DMS53 (cell line): ENCODE measurements around the gene NHS.

Source experiments
- DNase-seq: peaks from one replicate; lab custom pipeline; 2025; lab: John Stamatoyannopoulos, UW

The NHS gene

DNA sequence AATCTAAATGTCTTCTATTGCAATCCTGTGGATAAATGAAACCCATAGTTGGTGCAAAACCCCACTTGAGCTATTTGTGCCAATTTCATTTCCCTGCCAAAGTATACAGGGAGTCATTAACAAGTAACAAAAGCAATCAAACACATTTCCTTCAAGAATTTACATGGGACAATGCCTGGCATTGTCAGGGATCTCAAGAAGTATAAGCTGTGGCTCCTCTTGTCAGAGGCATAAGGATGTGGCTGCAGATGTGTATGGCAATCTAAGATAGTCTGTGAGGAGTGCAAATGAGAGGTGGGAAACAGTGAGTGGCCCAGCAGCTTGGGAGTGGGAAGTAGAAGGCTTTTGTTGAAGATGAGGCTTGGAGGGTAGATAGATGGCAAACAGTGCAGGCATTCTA lies 304.3 kb downstream of the NHS start:
- no peak for DNase-seq

DNA sequence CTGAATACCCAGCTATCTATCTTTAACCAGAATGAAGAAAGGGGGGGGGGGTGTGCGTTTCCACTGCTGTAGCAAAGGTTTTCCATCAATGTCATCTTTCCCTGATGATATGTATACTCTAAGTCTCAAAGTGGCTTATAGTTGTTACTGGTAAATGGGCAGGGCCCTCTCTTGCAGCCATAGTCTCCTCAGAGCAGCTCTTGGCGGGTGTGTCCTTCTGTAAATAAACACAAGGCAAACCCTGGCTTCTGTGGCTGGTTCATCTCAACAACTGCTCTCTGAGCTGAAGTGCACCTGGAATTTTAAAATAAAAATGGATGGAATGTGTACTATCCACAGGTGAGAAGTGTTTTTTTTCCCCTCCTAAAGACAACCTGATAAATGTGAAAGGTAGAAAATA lies 304.8 kb downstream of the NHS start:
- DNase-seq: peak; percentile 23

DNA sequence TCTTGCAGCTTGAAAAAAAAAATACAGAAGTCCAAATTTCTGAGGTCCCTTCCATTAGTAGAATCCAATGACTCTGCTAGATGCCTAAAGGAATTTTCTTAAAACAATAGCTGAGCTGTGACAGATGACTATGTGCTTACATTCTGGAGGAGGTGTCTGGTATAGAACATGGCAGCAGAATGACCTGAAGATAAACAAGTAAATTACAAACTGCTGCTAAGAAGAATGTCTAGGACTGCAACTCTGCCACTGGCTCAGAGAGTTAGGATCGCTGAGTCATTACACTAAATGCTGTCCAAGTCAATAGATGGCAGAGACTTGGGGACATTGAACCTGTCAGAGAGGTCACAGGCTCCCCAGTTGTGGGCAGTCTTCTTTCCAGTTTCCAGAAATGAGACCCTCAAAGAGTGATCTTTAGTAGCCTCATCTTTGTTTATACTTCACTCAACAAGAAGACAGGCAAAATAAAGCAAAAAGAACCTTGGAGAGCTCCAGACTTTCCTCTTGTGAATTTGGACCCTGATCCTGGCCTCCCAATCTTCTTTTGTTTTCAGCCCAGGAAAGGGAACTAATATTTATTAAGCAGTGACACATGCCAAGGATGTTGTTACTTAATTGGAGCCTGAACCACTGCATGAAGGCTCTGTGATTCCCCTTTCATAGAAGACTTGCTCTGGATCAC lies 305.9 kb downstream of the NHS start:
- peak; percentile 12 for DNase-seq

DNA sequence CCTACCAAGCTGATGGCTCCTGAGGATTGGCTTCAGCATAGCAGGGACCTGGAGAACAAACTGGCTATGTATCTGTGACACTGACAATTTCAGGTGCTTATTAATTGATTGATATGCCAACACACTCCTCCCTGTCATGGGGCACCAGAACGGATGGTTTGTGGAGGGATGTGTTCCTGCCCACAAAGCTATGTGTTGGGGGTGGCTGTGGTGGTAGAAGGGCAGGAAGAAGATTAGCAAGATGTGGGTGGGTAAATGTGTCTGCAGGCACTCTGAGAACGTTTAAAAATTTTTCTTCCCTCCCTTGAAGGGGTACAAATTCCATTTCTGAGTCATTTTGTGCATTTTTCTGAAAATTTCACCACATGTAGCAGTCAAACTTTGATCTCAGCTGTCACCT lies 307.3 kb downstream of the NHS start:
- no peak for DNase-seq

DNA sequence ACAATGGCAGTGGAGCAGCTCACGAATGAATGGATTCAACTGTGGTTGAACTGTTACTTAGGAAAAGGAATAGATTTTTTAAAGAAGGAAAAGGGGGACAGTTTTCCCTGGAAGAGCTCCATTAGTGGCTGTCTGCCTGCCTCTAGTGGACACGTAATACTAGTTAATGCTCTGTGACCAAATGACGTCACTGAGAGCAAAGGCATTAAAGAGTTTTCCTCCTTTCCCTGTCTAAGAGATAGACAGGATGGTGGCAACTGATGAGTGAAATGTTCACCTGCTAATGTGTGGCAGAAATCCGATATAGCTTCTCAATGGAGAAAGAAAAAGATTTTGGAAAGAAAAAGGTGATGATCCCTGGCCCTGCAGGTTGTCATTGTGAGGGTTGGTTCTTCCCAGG lies 310.0 kb downstream of the NHS start:
- DNase-seq: no peak

DNA sequence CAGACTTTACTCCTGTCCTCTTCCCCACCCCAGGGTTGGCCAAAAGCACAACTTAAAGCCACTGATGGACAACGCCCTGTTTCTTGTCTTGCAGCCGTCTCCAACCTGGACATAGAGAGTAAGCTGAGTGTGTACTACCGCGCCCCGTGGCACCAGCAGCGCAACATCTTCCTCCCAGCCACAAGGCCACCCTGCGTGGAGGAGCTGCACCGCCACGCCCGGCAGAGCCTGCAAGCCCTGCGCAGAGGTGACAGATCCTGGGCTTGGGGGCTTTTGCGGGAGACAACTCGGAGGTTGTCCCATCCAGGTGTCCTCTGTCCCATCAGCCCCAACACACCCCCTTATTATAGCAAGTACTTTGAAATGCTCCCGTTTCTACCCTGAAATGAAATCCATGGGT lies 312.6 kb downstream of the NHS start:
- no peak for DNase-seq

DNA sequence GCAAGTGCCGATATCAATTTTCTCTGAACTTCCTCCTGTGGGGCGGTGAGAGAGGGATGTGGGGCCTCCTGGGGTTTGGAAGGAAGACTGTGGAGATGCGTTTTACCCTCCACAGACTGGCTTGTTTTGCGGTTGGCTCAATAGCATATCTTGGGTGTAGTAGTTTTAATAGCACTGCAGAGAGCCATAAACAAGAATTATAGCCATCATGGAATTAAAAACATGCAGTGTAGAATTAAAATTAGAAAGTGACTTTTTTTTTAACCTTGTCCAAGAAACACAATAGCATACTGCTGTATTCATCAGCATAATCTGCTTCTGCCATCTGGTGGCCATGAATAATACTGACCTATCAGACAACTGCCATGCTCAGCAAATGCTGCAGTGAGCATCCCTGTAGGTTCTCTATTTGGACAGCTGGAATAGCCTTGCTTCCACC lies 315.0 kb downstream of the NHS start:
- peak; percentile 91 for DNase-seq

DNA sequence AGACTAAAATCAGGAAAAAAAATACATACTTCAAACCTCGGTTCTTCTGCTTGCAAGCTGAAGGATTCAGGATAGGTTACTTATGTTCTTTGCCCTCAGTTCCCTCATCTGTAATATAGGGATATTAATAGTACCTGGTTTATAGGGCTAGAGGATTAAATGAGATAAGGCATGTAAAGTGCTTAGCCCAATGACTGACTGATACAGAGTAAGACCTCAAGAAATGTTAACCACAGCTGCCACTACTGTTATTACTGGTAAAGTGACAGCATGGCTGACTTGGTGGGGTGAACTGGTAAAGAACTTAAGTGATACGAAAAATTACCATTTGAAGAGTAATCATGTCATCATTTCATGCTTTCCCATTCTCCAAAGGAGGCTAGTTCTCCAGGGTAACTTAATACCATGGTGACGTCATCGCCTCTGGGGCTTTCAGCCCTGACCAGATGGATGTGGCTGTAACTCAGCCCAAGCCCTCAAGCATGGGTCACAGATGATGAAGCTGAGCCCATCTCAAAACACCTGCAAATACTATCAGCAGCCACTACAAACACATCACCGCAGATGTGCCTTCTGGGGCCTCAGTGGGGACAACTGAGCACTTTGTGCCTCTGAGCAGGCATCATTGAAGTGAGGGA lies 317.8 kb downstream of the NHS start:
- peak; percentile 96 for DNase-seq

DNA sequence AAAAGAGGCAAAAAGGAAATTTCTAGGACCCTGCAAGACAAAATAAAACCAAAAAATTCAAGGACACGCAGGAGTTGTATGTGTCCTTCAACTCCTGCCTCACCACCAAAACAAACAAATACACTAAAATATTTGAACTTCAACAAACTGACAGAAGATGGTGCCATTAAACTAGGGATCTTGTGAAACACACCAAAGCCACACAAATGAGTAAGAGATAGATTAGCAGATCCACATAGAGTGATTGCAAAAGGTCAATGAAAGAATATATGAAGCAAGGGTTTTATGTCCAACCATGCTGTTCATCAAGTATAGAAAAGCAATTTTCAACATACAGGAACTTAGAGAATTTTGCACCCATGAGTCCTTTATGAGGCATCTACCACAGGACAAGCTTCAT lies 322.2 kb downstream of the NHS start:
- peak; percentile 30 for DNase-seq

DNA sequence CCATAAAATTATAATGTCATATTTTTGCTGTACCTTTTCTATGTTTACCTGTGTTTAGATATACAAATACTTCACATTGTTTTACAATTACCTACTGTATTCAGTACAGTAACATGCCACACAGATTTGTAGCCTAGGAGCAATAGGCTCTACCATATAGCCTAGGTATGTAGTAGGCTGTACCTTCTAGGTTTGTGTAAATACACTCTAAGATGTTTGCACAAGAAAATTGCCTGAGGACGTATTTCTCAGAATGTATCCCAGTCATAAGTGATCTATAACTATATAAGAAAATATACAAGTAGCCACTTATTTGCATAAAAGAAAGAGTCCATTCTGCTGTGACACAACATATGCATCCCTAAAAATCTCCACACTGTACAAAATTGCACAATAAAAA lies 326.0 kb downstream of the NHS start:
- no peak for DNase-seq

DNA sequence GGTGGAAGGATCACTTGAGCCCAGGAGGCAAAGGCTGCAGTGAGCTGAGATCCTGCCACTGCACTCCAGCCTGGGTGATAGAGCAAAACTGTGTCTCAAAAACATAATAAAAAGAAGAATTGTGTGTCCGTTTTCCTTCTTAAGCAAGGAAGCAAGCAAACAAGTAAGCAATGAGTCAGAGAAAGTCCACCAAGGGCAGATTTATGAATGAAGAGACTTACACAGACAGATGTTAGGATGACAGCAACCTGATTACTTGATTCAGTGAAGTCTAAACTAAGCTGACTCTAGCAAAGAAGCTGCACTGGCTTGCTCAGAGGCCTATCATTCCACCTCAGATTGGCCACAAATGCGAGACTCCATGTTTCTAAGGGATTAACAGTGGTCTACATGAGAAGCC lies 328.2 kb downstream of the NHS start:
- no peak for DNase-seq

DNA sequence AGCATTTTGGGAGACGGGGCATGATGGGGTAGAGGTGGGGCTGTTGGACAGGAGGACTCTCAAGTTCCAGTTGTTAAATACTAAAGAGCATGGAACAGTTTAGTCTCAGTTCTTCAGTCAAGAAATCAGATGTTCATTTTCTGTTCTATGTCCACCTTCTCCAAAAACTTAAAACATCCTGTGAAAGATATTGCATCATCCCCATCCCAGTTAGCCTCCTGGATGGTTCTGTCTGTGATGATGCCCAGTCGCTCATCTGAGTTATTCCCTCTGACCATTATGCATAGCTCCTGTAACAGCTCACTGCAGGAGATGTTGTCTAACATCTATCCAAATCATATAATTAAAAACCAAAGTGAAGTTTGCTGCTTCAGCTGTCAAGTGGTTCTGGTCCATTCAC lies 330.2 kb downstream of the NHS start:
- DNase-seq: no peak

DNA sequence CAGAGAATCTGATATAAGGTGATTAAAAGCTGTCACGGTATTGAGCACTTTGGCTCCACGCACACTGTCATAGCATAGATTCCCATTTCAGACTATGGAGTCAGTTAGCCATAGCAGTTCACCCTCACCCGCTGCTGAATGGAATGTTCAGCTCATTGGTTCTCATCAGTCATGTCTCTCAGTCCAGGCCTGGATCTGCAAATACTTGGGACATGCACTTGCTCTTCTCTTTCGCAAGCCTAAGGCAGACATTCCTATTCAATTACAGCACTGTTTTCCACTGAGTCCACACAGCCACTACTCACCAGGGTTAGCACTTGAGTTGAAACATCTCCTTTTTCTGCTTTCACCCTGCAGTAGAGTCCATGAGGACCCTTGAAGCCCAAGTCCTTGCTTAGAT lies 331.7 kb downstream of the NHS start:
- DNase-seq: no peak

DNA sequence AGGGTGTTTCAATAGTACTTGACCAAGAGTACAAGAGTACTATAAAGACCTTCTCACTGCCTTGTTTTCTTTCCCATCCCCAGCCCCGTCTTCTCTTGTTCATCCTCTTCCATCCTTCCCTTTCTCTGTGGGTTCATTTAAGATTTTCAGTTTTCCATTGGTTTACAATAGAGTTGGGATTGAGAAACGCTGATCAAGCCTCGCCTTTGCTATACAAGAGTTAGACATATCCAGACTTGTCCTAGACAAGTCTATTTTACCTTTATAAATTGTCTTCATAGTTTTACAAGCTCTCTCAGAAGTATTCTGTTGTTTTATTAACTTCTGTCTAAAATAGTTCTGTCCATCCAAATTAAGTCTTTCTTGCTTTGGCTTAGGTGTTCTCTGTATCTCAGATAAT lies 332.7 kb downstream of the NHS start:
- no peak for DNase-seq

DNA sequence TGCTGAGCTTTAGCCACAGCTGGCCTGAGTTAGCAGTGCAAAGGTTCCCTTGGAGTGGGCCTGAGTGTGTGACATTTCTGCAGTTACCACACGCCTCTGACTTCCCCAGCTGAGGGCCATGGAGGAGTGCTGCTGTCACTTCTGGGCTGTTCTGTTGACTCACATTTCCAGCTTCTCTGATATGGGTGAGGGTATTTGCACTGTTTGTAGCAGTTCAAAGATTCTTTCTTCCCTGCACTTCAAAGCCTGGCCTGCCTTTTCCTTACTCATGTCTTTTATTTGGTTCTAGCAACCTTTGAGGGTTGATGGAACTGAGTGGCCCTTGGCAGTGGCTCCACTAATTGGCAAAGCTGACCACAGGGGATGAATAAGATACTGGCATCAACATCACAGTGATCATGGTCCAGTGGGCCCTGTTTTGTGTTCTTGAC lies 335.9 kb downstream of the NHS start:
- no peak for DNase-seq

DNA sequence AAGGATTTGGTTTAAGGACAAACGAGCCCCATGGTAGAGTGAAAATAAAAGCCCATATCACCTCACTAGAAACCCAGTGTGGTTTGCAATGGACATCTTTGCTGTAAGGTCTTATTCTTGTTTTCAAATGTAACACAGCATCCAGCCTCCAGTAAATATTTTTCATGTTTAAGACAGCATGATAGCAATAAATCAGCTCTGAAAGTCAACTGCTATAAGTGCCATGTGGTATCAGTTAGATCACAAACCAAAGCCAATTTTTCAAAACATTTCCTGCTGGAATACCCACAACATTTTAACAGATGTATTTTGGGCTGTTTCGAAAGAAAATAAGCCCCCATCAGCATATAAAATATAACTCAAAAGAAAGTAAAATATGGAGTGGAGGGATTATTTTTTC lies 338.3 kb downstream of the NHS start:
- DNase-seq: no peak

DNA sequence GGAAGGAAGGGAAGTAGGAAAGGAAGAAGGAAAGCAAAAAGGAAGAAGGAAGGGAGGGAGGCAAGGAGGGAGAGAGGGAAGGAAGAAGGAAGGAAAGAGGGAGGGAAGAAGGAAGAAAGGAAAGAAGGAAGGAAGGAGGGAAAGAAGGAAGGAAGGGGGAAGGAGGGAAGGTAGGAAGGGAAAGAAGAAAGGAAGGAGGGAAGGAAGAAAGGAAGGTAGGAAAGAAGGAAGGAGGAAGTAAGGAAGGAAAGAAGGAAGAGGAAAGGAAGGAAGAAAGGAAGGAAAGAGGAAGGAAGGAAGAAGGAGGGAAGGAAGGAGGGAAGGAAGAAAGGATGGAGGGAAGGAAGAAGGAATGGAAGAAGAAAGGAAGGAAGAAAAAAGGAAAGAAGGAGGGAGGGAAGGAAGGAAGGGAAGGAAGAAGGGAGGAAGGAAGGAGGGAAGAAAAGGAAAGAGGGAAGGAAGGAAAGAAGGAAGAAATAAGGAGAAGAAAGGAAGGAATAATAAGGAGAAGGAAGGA lies 343.7 kb downstream of the NHS start:
- DNase-seq: no peak

DNA sequence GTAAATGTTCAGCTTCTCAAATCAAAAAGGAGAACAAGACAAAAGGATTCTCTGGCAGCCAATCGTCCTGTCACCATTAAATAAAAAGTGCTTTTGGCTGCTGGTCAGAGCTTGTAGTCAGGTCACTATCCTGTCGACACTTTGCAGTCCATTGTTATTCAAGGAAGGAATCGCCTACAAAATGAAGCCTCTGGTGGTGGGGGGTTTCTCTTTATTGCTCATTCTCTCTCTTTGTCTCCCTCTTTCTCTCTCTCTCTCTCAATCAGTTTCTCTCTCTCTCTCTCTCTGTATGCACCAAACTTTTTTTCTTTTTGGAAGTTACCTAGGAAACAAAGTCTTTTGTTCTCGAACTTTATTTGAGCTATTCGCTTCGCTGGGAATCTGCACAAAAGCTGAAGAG lies 344.7 kb downstream of the NHS start:
- DNase-seq: no peak

DNA sequence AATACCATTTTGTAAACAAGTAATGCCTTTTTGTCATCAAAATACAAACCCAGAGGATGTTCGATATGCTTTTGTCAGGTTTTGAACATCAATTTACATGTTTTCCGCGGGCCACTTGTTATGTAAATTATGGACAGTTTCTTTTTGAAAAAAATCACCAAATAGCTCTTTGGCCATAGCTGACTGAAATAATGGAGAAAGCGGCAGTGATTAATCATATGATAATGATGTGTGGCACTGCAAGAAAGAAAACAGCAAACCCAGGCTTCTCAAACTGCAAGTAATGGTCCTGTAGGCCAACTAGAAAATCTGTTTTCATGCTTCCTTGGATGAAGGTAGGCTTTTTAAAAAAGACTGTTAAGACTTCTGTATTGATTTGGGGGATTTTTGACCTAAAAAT lies 346.7 kb downstream of the NHS start:
- DNase-seq: no peak

DNA sequence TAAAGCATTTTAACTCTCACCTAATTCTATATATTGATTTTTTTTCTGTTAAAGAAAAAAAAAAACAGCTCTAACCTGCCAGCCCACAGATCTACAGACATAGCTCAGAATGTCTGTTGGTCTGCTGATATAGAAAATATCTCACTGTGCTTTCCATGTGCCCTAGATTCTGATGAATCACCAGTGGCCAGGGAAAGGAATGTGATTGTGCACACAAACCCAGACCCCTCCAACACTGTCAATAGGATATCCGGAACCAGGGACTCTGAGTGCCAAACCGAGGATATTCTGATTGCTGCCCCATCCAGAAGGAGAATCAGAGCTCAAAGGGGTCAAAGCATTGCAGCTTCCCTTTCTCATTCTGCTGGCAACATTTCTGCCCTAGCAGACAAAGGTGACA lies 350.2 kb downstream of the NHS start:
- DNase-seq: no peak

DNA sequence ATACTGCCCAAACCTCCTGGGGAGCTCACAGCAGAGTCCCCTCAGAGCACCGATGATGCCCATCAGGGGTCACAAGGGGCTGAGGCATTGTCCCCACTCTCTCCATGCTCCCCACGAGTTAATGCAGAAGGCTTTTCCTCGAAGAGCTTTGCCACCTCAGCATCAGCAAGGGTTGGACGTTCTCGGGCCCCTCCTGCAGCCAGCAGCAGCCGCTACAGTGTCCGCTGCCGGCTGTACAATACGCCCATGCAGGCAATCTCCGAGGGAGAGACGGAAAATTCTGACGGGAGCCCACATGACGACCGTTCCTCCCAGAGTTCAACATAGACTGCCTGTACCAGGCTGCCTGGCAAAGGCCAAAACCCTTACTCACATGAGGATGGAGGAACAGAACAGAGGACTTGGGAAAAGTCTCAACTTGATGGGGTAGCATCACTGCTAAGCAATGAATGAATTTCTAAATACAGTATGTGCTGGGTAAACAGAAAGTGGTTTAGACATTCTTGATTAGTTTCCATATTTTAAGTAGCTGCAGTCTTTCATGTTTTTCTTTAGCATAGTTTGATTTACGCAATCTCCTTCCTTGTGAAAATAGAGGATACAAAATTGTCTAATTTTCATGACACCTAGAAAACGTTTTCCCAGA lies 357.3 kb downstream of the NHS start:
- DNase-seq: no peak

DNA sequence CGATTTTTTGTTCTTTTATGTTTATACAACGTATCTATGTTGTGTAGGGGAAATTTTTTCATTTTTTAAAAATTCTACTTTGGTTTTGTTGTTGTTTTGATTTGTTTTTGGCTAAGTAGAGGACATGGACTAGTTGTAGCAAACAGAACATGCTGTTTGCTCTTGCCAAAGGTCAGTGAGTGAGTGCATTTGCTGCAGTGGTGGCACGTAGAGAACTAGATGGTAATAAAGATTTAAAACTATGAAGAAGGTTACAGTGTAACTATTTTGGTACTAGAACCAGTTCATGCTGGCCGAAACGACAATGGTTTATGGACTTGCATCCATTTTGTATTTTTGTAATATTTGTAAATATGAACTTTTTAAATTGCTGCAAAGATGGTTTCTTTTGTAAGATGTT lies 360.4 kb downstream of the NHS start:
- no peak for DNase-seq

DNA sequence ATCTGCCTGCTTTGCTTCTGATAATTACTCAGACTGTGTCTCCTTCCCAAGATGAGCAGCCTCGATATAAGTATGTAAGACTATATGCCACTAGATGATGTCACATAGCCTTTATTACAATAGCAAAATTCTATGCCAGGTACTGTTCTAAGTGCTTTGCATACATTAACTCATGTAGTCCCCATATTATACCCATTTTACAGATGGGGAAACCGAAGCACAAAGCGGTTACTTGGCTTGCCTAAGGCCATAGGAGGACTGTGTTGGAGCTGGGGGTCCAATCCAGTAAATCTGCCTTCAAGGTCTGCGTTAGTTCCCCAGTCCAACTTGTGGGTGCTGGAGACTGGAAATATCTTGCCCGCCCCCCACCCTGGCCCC lies 361.5 kb downstream of the NHS start:
- peak; percentile 59 for DNase-seq
